Hematopoietic multipotent progenitor cell treated with erythropoietin and hydrocortisone succinate and interleukin-3 and kit ligand, for 15 days (in vitro differentiated cells): ENCODE data around the gene SYNDIG1L.

Experiments
- DNase-seq: peaks from one replicate; pipeline ENCODE4 v3.0.0-alpha.2; 2015; ENCODE audit warnings: low spot score

The SYNDIG1L gene

DNA sequence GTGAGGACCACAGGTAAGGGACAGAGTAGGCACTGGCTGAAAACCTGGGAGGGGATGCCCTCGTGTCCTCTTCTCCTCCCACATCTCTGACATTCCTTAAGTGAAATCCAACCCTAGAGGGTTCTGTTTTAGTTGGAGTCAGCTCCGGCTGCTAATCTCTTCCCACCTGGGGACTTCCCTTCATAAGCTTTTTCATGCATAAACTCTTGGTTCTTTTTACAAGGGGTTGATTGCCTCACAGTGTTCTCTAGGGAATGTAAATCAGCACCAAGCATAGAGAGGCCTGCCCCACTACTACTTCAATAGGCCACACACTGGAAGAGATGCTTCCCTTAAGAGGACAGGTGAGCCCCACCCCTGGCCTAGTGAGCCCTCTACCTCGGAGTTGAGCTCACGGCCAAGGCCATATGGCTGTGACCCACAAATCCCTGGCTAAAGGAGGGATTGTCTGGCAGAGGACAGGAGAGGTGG is 3.2 kb upstream of the SYNDIG1L start:
- no peak for DNase-seq

GRCh38 chr14:74427651-74428050 is 1.6 kb upstream of the SYNDIG1L start:
- DNase-seq = no peak

DNA sequence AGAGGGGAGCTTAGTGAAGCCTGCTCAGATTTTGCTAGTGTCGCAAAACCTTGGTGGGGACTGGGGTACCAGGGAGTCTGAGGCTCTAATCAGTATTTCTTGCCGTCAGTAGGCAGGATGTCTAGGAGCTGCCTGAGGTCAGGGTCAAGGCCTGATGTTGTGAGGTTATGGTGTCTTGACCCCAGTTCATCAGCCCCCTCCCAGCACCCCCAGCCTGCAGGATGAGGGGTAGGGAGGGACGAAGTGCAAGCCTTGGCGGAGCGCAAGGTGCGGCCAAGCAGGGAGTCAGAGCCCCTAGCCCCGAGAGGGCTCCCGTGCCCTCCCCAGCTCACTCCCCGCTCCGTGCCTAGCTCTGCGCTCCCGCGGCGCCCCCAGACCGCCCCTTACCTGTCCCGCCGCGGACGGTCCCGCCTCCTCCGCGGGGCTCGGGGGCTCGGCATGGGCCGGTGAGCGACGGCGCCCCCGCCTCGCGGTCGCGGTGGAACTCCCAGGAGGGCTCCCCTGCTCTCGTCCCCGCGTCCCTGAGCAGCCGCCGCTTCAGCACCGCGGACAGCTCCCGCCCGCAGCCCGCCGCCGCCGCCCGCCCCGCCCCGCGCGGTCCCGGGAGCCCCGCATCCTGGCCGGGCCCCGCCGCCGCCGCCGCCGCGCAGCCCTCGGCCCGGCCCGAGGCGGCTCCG is 347 bp downstream of the SYNDIG1L start:
- DNase-seq = peak; percentile 26

DNA sequence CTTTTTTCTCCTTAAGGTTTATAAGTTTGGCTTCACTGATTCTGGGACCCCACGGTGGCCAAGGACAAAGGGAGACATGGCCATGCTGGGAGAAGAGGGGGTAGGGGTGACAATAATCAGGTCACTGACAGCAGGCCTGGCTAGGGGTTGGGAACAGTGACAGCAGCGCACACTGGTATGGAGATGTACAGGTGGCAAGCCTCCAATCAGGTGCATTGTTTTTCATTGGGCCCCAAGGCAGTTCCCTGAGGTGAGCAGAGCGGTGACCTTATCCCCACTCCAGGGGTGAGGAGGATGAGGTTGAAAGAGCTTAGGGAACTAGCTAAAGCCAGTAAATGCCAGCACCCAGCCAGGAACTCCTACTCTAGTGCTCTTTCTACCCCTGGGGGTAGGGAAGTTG is 1.4 kb downstream of the SYNDIG1L start:
- no peak for DNase-seq

DNA sequence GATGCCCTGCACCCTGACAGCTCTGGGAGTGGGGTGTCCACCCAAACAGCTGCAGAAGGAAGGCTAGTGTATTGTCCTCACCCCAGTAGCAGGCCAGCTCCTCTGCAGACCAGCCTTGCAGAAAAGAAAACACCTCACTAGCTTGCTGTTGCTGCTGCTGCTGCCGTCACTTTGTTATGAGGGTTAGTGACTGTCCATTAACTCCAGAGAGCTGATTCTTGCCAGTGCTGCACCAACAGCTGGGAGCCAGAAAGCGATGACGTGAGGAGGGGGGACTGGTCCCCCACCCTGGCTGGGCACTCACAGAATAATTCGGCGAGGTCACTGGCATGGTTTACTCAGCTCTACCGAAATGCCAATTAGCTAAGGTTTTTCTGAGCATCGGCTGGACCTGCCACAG is 2.8 kb downstream of the SYNDIG1L start:
- no peak for DNase-seq

DNA sequence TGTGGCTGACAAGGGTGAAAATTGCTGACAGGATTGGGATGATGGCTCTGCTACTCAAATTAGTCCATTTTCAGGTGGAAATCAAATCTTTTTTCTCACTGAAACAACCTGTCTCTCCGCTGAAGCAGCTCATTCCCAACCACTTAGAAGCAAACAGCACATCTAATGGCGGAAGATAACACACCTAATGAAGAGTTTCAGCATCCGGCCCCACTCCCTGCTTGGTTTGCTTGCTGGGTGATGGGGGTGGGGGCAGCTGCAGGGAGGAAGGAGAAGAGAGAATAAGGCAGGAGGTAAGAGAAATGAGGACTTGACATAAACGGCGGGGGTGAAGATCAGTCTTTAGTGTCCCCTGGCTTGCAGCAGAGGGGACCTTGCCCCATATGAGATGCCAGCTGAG is 4.0 kb downstream of the SYNDIG1L start:
- no peak for DNase-seq

- no peak for DNase-seq
Observed at GRCh38 chr14:74419086-74419485, 6.9 kb downstream of the SYNDIG1L start.

DNA sequence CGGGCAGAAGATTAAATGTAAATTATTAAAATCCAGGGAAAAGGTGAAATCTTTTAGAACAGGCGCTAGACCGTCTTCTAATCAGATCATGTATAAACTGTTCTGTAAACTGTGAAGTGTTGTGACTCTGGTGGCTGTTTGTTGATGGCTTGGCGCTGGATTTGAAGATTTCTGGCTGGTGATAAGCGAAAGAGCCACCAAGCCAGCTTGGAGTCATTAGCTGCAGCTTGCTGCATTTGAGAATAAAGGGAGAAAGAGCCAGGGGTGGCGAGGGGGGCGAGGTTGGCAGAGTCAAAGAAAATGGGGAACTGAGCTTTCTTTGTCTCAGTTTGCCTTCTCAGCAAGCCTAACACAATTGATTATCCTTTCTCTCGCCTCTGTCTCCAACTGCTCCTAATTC is 8.0 kb downstream of the SYNDIG1L start:
- DNase-seq = no peak

GRCh38 chr14:74417611-74418010 is 8.4 kb downstream of the SYNDIG1L start:
- no peak for DNase-seq

DNA sequence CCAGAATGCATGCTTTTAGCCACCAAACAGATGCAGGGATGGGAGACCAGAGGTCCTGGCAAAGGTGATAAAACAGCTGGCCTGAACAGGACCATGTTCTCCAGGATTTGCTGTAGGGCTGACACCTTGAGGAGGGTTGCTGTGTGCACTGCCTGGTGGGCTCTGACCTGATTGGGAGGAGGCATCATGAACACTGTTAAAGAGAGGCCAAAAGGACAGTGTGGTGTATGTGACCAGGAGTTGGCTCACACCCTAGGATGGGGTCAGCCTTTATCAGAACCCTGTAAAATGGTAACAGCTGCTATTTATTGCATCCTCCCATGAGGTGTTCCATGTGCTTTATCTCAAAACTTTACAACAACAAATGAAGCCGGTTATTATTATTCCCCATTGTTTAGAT is 8.8 kb downstream of the SYNDIG1L start:
- DNase-seq = no peak

- DNase-seq = no peak
Observed at GRCh38 chr14:74415115-74415437, 10.9 kb downstream of the SYNDIG1L start.

DNA sequence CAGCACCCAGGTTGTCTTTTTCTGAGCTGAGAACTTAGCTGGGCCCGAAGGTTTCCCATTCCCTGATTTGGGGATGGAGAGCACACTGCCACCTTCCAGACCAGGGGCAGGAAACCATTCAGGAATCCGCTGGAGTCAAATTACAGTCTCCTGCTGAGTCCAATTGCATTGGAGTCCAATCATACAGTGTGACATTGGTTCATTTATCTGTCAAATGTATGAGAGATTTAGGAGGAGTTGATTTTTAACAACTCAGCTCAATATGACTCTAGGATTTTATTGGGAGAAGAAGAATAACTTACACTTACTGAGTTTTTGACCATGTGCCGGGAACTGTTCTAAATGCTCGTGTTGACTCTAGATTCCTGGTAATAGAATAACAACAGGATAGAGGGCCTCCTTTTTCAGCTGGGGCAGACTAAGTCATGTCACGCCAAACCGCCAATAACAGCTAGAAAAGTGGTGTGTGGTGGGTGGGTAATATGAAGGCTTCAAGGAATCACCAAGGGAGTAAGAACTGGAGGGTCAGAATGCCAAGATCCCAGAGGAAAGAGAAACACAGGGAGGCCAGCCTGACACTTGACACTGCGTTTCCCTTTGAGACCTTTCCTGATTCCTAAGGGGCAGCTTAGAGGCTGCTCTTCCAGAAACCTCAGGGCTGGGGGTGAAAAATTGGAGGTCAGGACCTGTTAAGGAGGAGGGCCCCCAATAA is 11.5 kb downstream of the SYNDIG1L start:
- DNase-seq = no peak

DNA sequence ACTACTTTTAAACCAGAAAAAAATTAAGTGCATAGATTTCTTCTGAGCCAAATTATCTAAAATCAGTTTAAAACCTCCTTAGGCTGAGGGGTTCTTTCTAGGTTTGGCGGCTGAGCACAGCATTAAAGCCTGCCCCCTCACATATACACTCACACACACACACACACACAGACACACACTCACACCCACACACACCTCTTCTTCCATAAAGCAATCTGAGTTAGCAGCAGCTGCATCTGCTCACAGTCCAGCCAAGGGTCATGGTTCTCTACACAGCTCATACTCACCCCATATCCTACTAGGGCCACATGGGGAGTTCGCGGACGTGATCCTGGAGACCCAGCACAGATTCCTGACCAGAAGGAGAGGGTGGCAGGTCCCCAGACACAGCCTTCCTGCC is 12.4 kb downstream of the SYNDIG1L start:
- no peak for DNase-seq

GRCh38 chr14:74412753-74413152 is 13.3 kb downstream of the SYNDIG1L start:
- no peak for DNase-seq

DNA sequence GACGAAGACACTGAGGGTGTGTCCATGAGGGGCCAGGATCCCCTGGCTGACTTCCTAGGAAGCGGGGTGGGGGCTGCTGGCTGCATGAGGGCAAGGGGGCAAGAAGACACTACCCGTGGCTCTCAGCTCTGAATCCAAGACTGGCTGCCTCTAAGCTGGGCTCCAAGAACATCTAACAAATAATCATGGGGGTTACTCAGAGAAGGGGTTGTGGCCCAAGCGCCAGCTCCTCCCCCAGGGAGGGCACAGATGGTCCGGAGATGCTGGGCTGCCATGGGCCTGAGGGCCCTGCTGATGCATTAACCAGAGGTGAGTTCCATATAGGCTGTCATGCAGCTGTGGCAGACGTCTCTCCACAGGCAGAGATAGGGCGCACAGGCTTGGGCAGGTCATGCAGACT is 14.3 kb downstream of the SYNDIG1L start:
- no peak for DNase-seq

GRCh38 chr14:74409441-74409840 is 16.6 kb downstream of the SYNDIG1L start:
- DNase-seq = no peak

- no peak for DNase-seq
Observed at GRCh38 chr14:74408870-74409269, 17.1 kb downstream of the SYNDIG1L start.

DNA sequence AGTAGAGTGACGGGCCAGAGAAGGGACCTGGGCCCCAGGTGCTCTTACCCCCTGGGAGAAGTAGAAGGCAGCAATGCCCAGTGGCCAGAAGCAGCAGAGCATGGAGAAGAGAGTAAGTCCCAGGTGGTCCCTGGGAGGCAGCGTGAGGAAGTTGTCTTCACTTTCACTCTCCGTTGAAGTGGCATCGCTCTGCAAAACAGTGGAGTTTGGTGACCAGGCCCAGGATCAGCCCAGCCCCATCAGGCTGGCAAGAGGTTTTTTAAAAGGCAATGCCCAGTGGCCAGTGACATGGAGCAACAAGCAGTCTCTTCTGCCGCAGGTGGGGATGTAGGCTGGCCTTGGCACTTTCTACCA is 18.2 kb downstream of the SYNDIG1L start:
- DNase-seq = no peak

DNA sequence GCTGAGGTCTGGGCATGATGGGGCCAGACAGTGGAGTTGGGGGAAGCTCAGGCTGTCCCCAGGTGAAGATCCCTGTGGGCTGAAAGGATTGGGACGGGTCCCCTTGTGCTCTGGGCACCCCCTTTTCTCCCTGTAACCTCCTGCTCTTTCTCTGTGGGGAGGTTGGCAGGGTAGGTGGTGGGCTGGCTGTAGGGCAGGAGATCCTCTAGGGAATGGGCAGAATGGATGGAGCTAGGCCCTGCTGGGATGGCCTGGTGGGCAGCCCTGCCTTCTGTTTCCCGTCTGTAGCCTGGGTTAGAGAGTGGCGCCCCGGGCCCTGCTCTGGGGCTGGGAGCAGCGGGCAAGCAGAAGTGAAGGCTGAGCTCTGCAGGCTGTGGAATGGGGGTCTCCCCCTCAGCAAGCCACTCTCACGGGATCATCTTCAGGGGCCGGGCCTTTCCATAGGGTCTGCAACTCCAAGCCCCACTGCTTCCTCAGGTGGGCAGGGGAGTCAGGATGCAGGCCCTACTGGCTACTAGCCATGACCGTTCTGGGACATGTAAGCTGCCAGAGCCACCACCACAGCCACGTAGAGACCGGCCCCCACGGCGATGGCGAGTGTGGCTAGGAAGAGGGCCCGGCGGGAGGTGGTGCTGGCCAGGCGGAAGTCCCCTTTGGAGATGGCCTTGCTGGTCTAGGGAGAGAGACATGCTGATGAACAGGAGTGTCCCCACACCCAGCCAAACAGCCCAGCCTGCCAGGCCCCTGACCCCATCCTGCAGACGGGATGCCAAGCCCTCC is 18.8 kb downstream of the SYNDIG1L start:
- no peak for DNase-seq

- no peak for DNase-seq
Observed at GRCh38 chr14:74405663-74406062, 20.3 kb downstream of the SYNDIG1L start.

GRCh38 chr14:74404435-74404834 is 21.6 kb downstream of the SYNDIG1L start:
- DNase-seq = no peak

GRCh38 chr14:74403619-74404417 is 22.2 kb downstream of the SYNDIG1L start:
- DNase-seq = no peak
